AG09309 (cell line): Measurements from ENCODE around the gene HHEX.

Source experiments
- DNase-seq: peaks from one replicate; pipeline ENCODE4 v3.0.0-alpha.2; 2010; ENCODE audit warnings: low read depth
- H3K4me3 ChIP-seq: 2 replicates; pipeline ENCODE4 v1.5.1; 2011; ENCODE audit warnings: mild to moderate bottlenecking, low read depth, low read length, moderate library complexity; ENCODE audit not compliant: control insufficient read depth
- CTCF ChIP-seq: IDR thresholded peaks from 2 replicates; pipeline ENCODE4 v1.5.1; 2011; ENCODE audit warnings: mild to moderate bottlenecking, low read depth, low read length, inconsistent platforms; ENCODE audit not compliant: insufficient read depth, control insufficient read depth; ENCODE audit errors: missing control alignments

HHEX gene

DNA sequence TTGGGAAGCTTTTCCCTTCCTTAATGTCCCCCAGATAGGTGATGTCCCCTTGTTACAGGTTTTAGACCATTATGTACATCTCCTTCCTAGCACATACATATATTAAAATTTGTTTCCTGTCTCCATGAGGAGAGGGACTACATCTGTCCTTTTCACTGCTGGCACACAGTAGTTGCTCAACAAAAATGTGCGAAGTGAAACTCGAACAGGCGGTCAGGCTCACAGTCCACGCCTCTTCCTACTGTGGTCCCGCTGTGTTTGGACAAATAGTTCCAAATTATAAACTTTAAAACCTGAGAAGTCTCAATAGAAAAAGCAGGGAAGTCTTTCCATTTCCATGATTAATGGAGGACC is 1.2 kb upstream of the HHEX start:
- no peak overlapping the region for H3K4me3 ChIP-seq
- DNase-seq: no peak
- no peak for TF ChIP-seq CTCF

DNA sequence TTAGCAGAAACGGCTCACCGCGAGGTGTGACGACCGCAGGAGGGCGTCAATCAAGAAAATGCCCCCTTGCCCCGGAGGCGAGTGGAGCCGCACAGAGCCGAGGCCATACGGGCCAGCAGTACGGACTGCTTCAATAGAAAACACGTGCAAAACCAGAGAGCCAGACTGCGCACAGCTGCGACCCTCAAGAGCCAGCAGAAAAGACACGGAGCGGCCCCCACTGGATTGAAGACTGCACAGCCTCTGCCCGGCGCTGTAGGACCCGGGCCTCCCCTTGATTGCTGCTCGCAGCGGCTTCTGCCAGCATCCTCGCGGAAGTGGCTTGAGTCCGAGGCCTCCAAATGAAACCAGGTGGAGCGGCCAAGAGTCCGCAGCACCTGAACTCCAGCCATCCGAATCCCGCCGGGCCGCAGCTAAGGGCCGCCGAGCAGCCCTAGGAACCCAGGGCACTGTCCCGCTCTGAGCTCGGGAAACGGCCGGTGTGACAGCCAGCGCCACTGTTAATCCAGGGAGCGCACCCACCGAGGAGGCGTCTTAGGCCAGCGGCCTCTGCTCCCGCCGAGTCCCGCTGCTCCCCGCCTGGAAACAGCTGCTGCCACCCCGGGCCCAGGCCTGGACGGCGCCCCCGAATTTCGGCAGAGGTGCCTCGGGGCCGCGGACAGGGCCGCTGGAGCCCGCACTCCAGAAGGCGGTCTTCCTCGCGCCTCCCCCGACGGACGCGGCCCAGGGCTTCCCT is 660 bp upstream of the HHEX start:
- DNase-seq: no peak
- peak overlapping the region; percentile 38 for H3K4me3 ChIP-seq

DNA sequence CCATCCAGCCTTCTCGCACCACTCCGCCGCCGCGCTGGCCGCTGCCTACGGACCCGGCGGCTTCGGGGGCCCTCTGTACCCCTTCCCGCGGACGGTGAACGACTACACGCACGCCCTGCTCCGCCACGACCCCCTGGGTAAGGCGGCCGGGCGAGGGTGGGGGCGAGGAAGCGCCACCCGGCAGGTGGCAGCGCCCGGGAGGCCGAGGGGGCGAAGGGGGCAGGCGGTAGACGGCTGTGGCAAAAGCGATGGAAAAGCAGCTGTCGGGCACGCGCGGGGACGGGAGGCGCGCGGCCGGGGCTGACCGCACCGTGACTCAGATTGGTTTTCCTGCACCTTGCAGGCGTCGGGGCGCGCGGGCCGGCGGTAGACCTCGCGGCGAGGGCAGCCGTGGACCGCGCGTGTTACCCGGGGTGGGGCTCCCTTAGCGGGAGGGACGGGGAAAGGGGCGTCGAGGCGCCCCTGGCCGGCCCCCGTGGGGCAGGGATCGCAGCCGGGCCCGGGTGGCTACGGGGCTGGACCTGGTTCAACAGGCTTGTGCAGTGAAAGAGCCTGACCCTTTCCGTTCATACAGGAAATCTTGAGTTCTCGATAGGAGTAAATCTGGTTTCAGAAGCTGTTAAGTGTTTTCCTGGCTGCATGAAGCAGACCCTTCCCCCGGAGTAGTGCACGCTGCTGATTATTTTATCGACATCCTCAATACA is 608 bp downstream of the HHEX start:
- H3K4me3 ChIP-seq: peak overlapping the region; percentile 16
- no peak for TF ChIP-seq CTCF
- DNase-seq: no peak

More for the DNA sequence above, 660 bp upstream of the HHEX start:
- no peak for TF ChIP-seq CTCF

DNA sequence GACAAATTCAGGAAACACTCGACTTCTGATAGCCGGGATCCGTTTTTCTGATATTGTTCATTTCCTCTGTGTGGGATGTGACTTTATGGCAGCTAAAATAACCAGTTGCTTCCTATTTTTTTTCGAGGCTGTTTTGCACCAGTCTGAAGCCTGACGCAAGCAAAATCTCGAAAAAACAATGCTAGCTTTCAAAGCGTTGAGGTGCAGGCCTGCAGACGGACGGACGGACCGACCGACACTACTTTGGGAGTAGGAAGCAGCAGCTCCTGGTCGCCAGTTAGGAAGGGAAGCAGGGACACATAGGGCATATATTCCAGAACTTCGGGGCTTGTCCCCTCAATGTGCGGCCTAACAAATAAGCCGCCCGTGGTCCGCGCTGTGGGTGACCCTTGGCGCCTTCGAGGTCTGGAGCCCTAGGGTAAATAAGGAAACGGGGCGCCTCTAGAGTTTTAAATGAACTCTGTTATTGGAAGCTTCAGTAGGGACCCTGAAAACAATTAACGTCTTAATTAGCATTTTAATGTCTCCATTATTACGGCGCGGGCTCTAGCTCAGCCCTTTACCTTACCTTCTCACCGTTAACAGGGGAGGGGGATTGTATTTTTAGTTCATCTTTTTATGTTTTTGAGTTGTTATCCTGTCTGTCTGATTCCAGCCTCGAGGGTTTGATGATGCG is 1.3 kb downstream of the HHEX start:
- no peak overlapping the region for H3K4me3 ChIP-seq
- TF ChIP-seq CTCF: no peak
- no peak for DNase-seq

DNA sequence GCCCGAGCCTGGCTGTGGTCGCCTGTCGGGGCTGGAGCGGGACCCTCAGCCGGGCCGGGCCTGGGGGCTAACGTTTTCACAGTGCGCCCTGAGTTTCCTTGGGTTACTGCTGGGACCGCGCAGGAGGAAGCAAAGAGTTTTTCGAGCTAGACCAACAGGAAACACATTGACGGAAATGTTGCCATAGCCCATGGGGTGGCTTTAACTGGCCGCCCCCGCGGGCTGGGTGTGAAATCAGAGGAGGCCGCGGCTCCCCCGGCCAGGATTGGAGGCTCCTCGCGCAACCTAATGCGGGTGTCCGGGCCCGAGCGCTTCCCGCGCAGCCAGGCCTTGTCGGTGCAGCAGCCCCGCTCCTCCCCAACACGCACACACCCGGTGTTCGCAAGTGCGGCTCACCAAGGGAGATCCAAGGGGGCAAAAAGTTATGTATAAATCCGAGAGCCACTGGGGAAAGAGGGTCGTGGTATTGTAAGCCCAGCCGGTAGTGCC is 1.9 kb downstream of the HHEX start:
- no peak for DNase-seq
- TF ChIP-seq CTCF: no peak
- H3K4me3 ChIP-seq: no peak overlapping the region

- no peak for DNase-seq
- no peak overlapping the region for H3K4me3 ChIP-seq
- no peak for TF ChIP-seq CTCF
Measured at GRCh38 chr10:92692080-92692671, 2.4 kb downstream of the HHEX start.
